Measurements from ENCODE around the gene LMX1B. TPM values are rescaled to one million over a fixed set of nuclear protein-coding genes. Genes with fewer than 3 reads are reported as not detected.

Gene LMX1B
- polyA plus RNA-seq, 1 donor from 2014 or later, result not detected

- H3K4me3 ChIP-seq (ENCODE audit: low read length), result peak overlapping the region; percentile 51
- H3K36me3 ChIP-seq (ENCODE audit: insufficient read depth, low read length), result no peaks in the 10 kb centered on the region
- no peaks in the 10 kb centered on the region for H3K79me2 ChIP-seq (replicated peaks; ENCODE audit: insufficient read depth, low read length)
- H2AFZ ChIP-seq (ENCODE audit: low read depth, low read length), result peak overlapping the region; percentile 53
- H3K27me3 ChIP-seq (ENCODE audit: insufficient read depth, low read depth, low read length), result no peaks in the 10 kb centered on the region
- H3K4me2 ChIP-seq (ENCODE audit: low read length), result peak overlapping the region; percentile 59
- H4K20me1 ChIP-seq (ENCODE audit: insufficient read depth), result no peaks in the 10 kb centered on the region
- no peaks in the 10 kb centered on the region for H3K9me3 ChIP-seq (ENCODE audit: low read length)
- peak; percentile 2 for TF ChIP-seq MXI1 (conservative IDR thresholded peaks at IDR 0.05; ENCODE audit: poor library complexity, severe bottlenecking)
- no peak for TF ChIP-seq RAD21 (conservative IDR thresholded peaks at IDR 0.05)
- no peaks in the 10 kb centered on the region for H3K9me2 ChIP-seq (ENCODE audit: insufficient read depth, low read length)
- H3K9ac ChIP-seq (ENCODE audit: low read length), result peak overlapping the region; percentile 67
- H3F3A ChIP-seq (ENCODE audit: insufficient read depth, low read length, poor library complexity, severe bottlenecking), result peaks cover 11% of the 10 kb centered on the region
- H3K27ac ChIP-seq (ENCODE audit: low read length), result peak overlapping the region; percentile 92
Observed at GRCh38 chr9:126720036-126720435, 106.3 kb downstream of the LMX1B start.

- peaks cover 11% of the 10 kb centered on the region for H3F3A ChIP-seq (ENCODE audit: insufficient read depth, low read length, poor library complexity, severe bottlenecking)
- peak overlapping the region; percentile 24 for H3K9ac ChIP-seq (ENCODE audit: low read length)
- H2AFZ ChIP-seq (ENCODE audit: low read depth, low read length), result no peak overlapping the region
- H3K27me3 ChIP-seq (ENCODE audit: insufficient read depth, low read depth, low read length), result no peaks in the 10 kb centered on the region
- TF ChIP-seq CTCF (IDR thresholded peaks at IDR 0.05; ENCODE audit: poor library complexity, severe bottlenecking) (no peak), SMC3 (conservative IDR thresholded peaks at IDR 0.05; ENCODE audit: poor library complexity) (no peak), MXI1 (conservative IDR thresholded peaks at IDR 0.05; ENCODE audit: poor library complexity, severe bottlenecking) (no peak), POLR2AphosphoS5 (IDR thresholded peaks at IDR 0.05) (no peak), TAF1 (IDR thresholded peaks at IDR 0.05; ENCODE audit: low read depth) (no peak), RAD21 (conservative IDR thresholded peaks at IDR 0.05) (no peak), EP300 (conservative IDR thresholded peaks at IDR 0.05; ENCODE audit: poor library complexity, severe bottlenecking) (no peak), EZH2 (IDR thresholded peaks at IDR 0.05; ENCODE audit: borderline replicate concordance, insufficient read depth, low read length, poor library complexity, severe bottlenecking) (no peak), REST (IDR thresholded peaks at IDR 0.05; ENCODE audit: borderline replicate concordance) (no peak)
- H3K9me2 ChIP-seq (ENCODE audit: insufficient read depth, low read length), result no peaks in the 10 kb centered on the region
- no peaks in the 10 kb centered on the region for H3K9me3 ChIP-seq (ENCODE audit: low read length)
- H4K20me1 ChIP-seq (ENCODE audit: insufficient read depth), result no peaks in the 10 kb centered on the region
- no peaks in the 10 kb centered on the region for H3K79me2 ChIP-seq (replicated peaks; ENCODE audit: insufficient read depth, low read length)
- H3K27ac ChIP-seq (ENCODE audit: low read length), result peak overlapping the region; percentile 92
- H3K4me2 ChIP-seq (ENCODE audit: low read length), result no peak overlapping the region
- H3K4me3 ChIP-seq (ENCODE audit: low read length), result no peak overlapping the region
- H3K36me3 ChIP-seq (ENCODE audit: insufficient read depth, low read length), result no peaks in the 10 kb centered on the region
Observed at GRCh38 chr9:126720661-126721563, 107.2 kb downstream of the LMX1B start.

Data from neural cell (in vitro differentiated cells).